K562 (cell line): ENCODE measurements around the gene TBXAS1. TPM values are rescaled to one million over a fixed set of nuclear protein-coding genes. Genes with fewer than 3 reads are reported as not detected.

Experiments used
- CHD7 ChIP-seq: fragments of 200-600 bp; sonication (generic); IDR thresholded peaks from one replicate; pipeline ENCODE4 v1.6.1; 2012; ENCODE audit warnings: mild to moderate bottlenecking, low read depth, low read length, inconsistent platforms
- polyA plus RNA-seq, 8 experiments: library from polyadenylated mRNA; depleted of rRNA in 4 of 8; stranded (reverse) in 5 of 8; unstranded in 3 of 8; fragments of >200 nt; fragmentation: Nextera tagmentation in 2 of 8; fragmentation: Illumina TruSeq in 1 of 8; extraction: Ambion mirVana in 2 of 8; extraction: Trizol in 1 of 8; gene quantifications; 2 replicates each; pipeline versions ENCODE4 v1.2.1 to v1.2.3, GENCODE V29; 2011 to 2014; ENCODE audit warnings: inconsistent platforms in 1 of 8, missing spikeins in 1 of 8
- total RNA-seq, 7 experiments: library from RNA; depleted of rRNA in 6 of 7; stranded (reverse); fragments of >200 nt in 6 of 7; fragmentation: Illumina TruSeq in 2 of 7; extraction: Trizol in 2 of 7; gene quantifications; 2 replicates each; pipeline versions ENCODE4 v1.2.1 to v1.2.3, GENCODE V29; 2011 to 2021; ENCODE audit warnings: low replicate concordance in 1 of 7

The TBXAS1 gene
- total and polyA plus RNA-seq, 9 of the 15 experiments (the other 6 are each of a cell fraction or from before 2014, with no cell fraction given), result 1.1 to 8.3 (median 1.9) TPM

- TF ChIP-seq CHD7, result no peak
Observed at GRCh38 chr7:140000666-140001268, 171.7 kb downstream of the TBXAS1 start (continued).
